Testis (tissue), 3 donors: Measurements from ENCODE around the gene ADAMTS8. TPM values are rescaled to one million over a fixed set of nuclear protein-coding genes. Genes with fewer than 3 reads are reported as not detected.

Experiments
- DNase-seq: peaks from one replicate; pipeline ENCODE4 v3.0.0-alpha.2; 2019
- H3K27ac ChIP-seq, 2 donors: fragments of 200-600 bp; sonication (generic); one replicate each; pipeline ENCODE4 v1.5.1; 2019
- H3K27me3 ChIP-seq: fragments of 200-600 bp; sonication (generic); one replicate; pipeline ENCODE4 v1.5.1; 2019
- H3K36me3 ChIP-seq: fragments of 200-600 bp; sonication (generic); one replicate; pipeline ENCODE4 v1.5.1; 2017; ENCODE audit warnings: low read depth; ENCODE audit errors: missing control alignments
- H3K4me1 ChIP-seq: fragments of 200-600 bp; sonication (generic); one replicate; pipeline ENCODE4 v1.5.1; 2019
- H3K4me3 ChIP-seq, 2 donors: fragments of 200-600 bp; sonication (generic); one replicate each; pipeline ENCODE4 v1.5.1; 2017 to 2019
- H3K9me3 ChIP-seq: fragments of 200-600 bp; sonication (generic); one replicate; pipeline ENCODE4 v1.5.1; 2017
- POLR2A ChIP-seq: fragments of 450-650 bp; IDR thresholded peaks from one replicate; pipeline ENCODE4 v1.6.1; 2017; ENCODE audit warnings: antibody characterized with exemption, mild to moderate bottlenecking, moderate library complexity
- WGBS, 2 donors: methylation state at CpG; one replicate each; pipeline ENCODE4 v1.1.5; 2018; 5-methylcytosine and 5-hydroxymethylcytosine counted together
- intact Hi-C: fragments of 100-400 bp; cut with DNase I; formaldehyde crosslinking; loops from one replicate; pipeline ENCODE4 v1.15.1; 2023; ENCODE audit warnings: low total_unique reads
- polyA plus RNA-seq: library from polyadenylated mRNA; stranded (reverse); fragments of 350-450 nt; fragmentation: Illumina TruSeq; extraction: RNeasy Lipid Tissue Mini Kit (QIAGEN cat#74804); gene quantifications from one replicate; pipeline ENCODE4 v1.2.3, GENCODE V29; 2014; ENCODE audit warnings: low read depth, low replicate concordance; ENCODE audit not compliant: insufficient read depth
- total RNA-seq, 2 donors: library from RNA; depleted of rRNA; stranded (reverse); fragments of >200 nt; gene quantifications; one replicate each; pipeline ENCODE4 v1.2.3, GENCODE V29; 2016
- TF ChIP-seq, protein P1 (sequence below), 3 experiments: fragments of 450-650 bp in 2 of 3; fragments of 200-600 bp in 1 of 3; sonication (generic) in 1 of 3; IDR thresholded peaks; one replicate each; pipeline ENCODE4 v1.5.1; 2016 to 2019; ENCODE audit warnings: antibody characterized with exemption in 3 of 3, mild to moderate bottlenecking in 2 of 3, moderate library complexity in 1 of 3

The ADAMTS8 gene
- total and polyA plus RNA-seq, 3 donors from 2014 or later = 0.39 to 1.2 (median 0.56) TPM

DNA sequence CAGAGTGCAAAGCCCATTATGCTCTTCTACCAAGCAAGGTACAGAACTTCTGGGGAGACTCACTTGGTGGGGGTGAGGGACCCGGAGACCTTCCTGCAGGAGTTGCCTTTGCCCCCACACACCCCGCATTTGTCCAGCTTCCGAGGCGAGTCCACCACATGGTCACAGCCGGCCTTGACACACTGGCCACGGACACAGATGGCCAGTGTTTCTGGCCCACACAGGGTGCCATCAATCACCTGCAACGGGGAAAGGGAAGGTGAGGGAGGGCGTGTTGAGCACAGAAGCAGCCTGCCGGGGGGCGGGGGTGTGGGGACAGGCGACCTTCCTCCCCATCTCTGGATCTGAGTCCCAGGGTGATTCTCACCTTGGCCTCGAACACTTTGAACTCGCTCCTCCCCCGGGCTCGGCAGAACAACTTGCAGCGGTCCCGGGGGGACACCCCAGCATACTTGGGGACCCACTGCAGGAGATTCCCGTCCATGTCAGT is 20.0 kb downstream of the ADAMTS8 start:
- intact Hi-C loops = no loop called here
- no peak for DNase-seq
- no peak overlapping the region for H3K27ac ChIP-seq
- TF ChIP-seq POLR2A = no peak
- TF ChIP-seq, protein P1, sequence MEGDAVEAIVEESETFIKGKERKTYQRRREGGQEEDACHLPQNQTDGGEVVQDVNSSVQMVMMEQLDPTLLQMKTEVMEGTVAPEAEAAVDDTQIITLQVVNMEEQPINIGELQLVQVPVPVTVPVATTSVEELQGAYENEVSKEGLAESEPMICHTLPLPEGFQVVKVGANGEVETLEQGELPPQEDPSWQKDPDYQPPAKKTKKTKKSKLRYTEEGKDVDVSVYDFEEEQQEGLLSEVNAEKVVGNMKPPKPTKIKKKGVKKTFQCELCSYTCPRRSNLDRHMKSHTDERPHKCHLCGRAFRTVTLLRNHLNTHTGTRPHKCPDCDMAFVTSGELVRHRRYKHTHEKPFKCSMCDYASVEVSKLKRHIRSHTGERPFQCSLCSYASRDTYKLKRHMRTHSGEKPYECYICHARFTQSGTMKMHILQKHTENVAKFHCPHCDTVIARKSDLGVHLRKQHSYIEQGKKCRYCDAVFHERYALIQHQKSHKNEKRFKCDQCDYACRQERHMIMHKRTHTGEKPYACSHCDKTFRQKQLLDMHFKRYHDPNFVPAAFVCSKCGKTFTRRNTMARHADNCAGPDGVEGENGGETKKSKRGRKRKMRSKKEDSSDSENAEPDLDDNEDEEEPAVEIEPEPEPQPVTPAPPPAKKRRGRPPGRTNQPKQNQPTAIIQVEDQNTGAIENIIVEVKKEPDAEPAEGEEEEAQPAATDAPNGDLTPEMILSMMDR (IDR thresholded peaks at IDR 0.05) = no peak
- no peaks in the 10 kb centered on the region for H3K36me3 ChIP-seq
- no peak overlapping the region for H3K4me3 ChIP-seq
- no peaks in the 10 kb centered on the region for H3K4me1 ChIP-seq
- no peaks in the 10 kb centered on the region for H3K27me3 ChIP-seq
- H3K9me3 ChIP-seq = no peaks in the 10 kb centered on the region
- whole genome bisulfite sequencing, 2 donors = 76 to 84% methylated on average over 8 to 18 of the region's 18 CpGs

DNA sequence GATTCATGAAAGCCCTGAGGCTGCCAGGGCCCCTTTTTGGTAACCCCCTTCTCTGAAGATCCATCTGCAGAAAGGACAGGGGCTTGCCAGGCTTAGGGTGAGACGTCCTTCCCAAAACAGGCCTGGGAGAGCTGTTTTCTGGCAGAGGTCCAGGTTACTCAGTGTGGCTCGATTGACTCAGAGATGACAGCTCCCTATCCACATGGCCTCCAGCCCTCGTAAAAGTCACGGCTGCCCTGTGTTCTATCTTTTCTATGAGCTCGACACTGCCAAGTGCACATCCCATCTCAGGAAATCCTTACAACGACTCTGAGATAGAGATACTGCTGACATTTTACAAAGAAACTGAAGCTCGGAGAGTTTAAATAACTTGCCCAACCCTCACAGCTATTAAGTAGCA is 20.4 kb downstream of the ADAMTS8 start:
- no peak overlapping the region for H3K4me3 ChIP-seq
- TF ChIP-seq POLR2A = no peak
- TF ChIP-seq, protein P1 (IDR thresholded peaks at IDR 0.05) = no peak
- H3K27me3 ChIP-seq = no peaks in the 10 kb centered on the region
- no peaks in the 10 kb centered on the region for H3K9me3 ChIP-seq
- no peaks in the 10 kb centered on the region for H3K36me3 ChIP-seq
- no peak overlapping the region for H3K27ac ChIP-seq
- WGBS, 2 donors = 63 to 65% methylated on average over 7 of the region's 7 CpGs
- H3K4me1 ChIP-seq = no peaks in the 10 kb centered on the region
- DNase-seq = no peak
- intact Hi-C loops = no loop called here

DNA sequence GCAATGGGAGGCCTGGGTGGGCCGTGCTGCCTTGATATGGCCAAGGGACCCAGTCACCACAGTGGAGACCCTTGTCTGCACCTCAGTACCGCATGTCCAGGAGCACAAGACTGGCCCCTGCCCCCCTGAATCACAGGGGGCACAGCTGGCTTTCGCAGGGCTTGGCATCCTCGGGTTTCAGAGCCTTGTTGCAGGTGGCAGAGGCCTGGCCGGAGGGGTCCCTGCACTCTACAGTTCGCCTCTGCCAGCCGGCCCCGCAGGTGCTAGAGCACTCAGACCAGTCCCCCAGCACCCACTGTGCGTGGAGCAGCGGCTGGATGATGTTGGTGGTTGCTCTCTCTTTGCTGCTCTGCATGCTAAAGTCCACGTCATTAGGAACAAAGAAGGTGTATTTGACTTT is 23.0 kb downstream of the ADAMTS8 start:
- WGBS, 2 donors = 94 to 100% methylated on average over 1 to 11 of the region's 11 CpGs
- Histone ChIP-seq H3K36me3 (no peaks in the 10 kb centered on the region), H3K9me3 (no peaks in the 10 kb centered on the region), H3K4me3 (no peak overlapping the region), H3K27me3 (no peaks in the 10 kb centered on the region), H3K27ac (no peak overlapping the region), H3K4me1 (no peaks in the 10 kb centered on the region)
- TF ChIP-seq POLR2A = no peak
- TF ChIP-seq, protein P1 (IDR thresholded peaks at IDR 0.05) = no peak
- DNase-seq = no peak
- intact Hi-C loops = no loop called here

DNA sequence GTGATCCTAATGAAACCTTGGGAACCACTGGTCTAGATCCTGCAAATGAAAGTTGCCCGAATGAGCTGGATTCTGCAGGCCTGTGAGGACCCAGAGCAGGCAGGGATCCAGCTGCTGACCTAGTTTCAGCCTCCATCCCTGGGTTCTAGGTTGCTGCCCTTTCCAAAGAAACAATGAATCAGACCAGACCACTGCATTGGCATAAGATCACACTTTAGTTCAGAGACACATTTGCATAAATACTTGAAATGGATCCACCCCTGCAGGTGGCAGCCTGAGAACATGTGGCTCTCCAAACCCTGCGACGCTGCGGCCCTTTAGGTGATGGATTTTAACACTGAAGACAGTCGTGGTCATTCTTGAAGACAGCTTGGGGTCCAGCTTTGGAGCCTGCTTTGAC is 23.7 kb downstream of the ADAMTS8 start:
- H3K4me1 ChIP-seq = no peaks in the 10 kb centered on the region
- no peak overlapping the region for H3K4me3 ChIP-seq
- H3K27ac ChIP-seq = no peak overlapping the region
- WGBS, 2 donors = 88 to 90% methylated on average over 5 of the region's 5 CpGs
- H3K9me3 ChIP-seq = no peaks in the 10 kb centered on the region
- TF ChIP-seq, protein P1 (IDR thresholded peaks at IDR 0.05) = no peak
- TF ChIP-seq POLR2A = no peak
- intact Hi-C loops = no loop called here
- H3K36me3 ChIP-seq = no peaks in the 10 kb centered on the region
- H3K27me3 ChIP-seq = no peaks in the 10 kb centered on the region
- no peak for DNase-seq

DNA sequence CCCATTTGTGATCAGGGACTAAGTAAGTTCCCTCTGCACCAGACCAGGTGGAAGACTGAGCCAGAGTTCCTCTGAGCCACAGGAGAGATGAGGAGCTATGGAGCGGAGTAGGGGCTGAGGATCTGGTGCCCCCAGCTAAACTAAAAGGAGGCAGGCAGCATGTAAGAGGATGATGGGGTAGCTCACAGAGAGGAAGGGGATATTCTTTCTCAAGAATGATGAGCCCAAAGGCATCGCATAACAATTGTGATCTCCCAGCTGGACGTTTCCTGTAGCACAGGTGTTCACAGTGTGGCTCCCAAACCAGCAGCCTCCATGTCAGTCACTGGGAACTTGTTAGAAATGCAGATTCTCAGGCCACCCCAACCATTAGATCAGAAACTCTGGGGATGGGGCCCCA is 24.4 kb downstream of the ADAMTS8 start:
- Histone ChIP-seq H3K27me3 (no peaks in the 10 kb centered on the region), H3K36me3 (no peaks in the 10 kb centered on the region), H3K9me3 (no peaks in the 10 kb centered on the region), H3K27ac (no peak overlapping the region), H3K4me3 (no peak overlapping the region), H3K4me1 (no peaks in the 10 kb centered on the region)
- intact Hi-C loops = no loop called here
- DNase-seq = no peak
- 81 to 95% methylated on average over 3 of the region's 3 CpGs for WGBS, 2 donors
- TF ChIP-seq, protein P1 (IDR thresholded peaks at IDR 0.05) = no peak
- no peak for TF ChIP-seq POLR2A
